Keratinocyte (primary cell): ENCODE data around the gene SMO.

ENCODE experiments used
- CTCF ChIP-seq, 3 experiments: IDR thresholded peaks in 1 of 3; conservative IDR thresholded peaks in 1 of 3; optimal IDR thresholded peaks in 1 of 3; 2 replicates in 2 of 3; 3 replicates in 1 of 3; pipeline versions ENCODE3 to v1.5.1; 2011; ENCODE audit warnings: low read length in 3 of 3, mild to moderate bottlenecking in 3 of 3, moderate library complexity in 2 of 3, control low read depth in 1 of 3, inconsistent platforms in 1 of 3; ENCODE audit not compliant: insufficient read depth in 2 of 3; ENCODE audit errors: extremely low read depth in 1 of 3
- EZH2 ChIP-seq: IDR thresholded peaks from one replicate; pipeline ENCODE4 v1.6.1; 2012; ENCODE audit warnings: inconsistent platforms, mild to moderate bottlenecking, low read length, moderate library complexity

GRCh38 chr7:129240119-129240820, 51.8 kb downstream of the SMO start:
- TF ChIP-seq CTCF (optimal IDR thresholded peaks at IDR 0.05 in 1 of 3, IDR thresholded peaks at IDR 0.05 in 1 of 3, conservative IDR thresholded peaks at IDR 0.05 in 1 of 3; ENCODE audit: extremely low read depth in 1 of 3, insufficient read depth in 2 of 3, low read length in 3 of 3) = no peak
- TF ChIP-seq EZH2 = no peak
